ENCODE results near the gene AMFR.

AMFR gene

GRCh38 chr16:56327929-56328258, 97.5 kb downstream of the AMFR start:
- no peak for DNase-seq

- no peak for DNase-seq
Measured at GRCh38 chr16:56327071-56327928, 98.0 kb downstream of the AMFR start.

- no peak for DNase-seq
Measured at GRCh38 chr16:56325956-56326355, 99.4 kb downstream of the AMFR start.

GRCh38 chr16:56324406-56324805, 100.9 kb downstream of the AMFR start:
- no peak for DNase-seq

- DNase-seq, result no peak
Measured at GRCh38 chr16:56321571-56321970, 103.8 kb downstream of the AMFR start.

- no peak for DNase-seq
Measured at GRCh38 chr16:56320811-56321558, 104.4 kb downstream of the AMFR start.

- DNase-seq, result no peak
Measured at GRCh38 chr16:56320056-56320455, 105.3 kb downstream of the AMFR start.

- no peak for DNase-seq
Measured at GRCh38 chr16:56319376-56319775, 106.0 kb downstream of the AMFR start.

- no peak for DNase-seq
Measured at GRCh38 chr16:56318827-56319140, 106.6 kb downstream of the AMFR start.

- DNase-seq, result no peak
Measured at GRCh38 chr16:56317998-56318826, 107.1 kb downstream of the AMFR start.

- DNase-seq, result no peak
Measured at GRCh38 chr16:56316545-56316944, 108.8 kb downstream of the AMFR start.

GRCh38 chr16:56315955-56316354, 109.4 kb downstream of the AMFR start:
- no peak for DNase-seq

- DNase-seq, result no peak
Measured at GRCh38 chr16:56314244-56314850, 111.0 kb downstream of the AMFR start.

- no peak for DNase-seq
Measured at GRCh38 chr16:56312556-56312955, 112.8 kb downstream of the AMFR start.

GRCh38 chr16:56312028-56312300, 113.4 kb downstream of the AMFR start:
- no peak for DNase-seq
